ENCODE measurements around the gene ELAVL4.

DNA sequence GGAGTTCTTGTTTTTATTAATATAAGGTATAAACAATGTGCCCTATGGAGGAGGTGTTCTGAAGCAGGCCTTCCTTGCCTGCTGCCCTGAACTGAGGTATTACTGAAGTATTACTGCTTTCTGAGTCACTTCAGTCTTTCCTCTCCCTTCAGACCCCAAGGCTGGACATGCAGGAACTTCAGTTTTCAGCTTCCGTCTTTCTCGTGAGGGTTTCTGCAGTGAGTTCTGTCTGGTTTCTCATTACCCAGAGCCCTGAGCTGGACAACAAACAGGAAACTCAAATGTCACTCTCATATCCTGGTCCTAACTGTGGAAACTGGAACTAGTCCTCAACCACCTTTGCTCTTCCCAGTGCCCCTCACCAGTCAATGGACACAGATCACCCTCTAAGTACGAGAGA lies 46.8 kb downstream of the ELAVL4 start:
- TF ChIP-seq, protein P1, sequence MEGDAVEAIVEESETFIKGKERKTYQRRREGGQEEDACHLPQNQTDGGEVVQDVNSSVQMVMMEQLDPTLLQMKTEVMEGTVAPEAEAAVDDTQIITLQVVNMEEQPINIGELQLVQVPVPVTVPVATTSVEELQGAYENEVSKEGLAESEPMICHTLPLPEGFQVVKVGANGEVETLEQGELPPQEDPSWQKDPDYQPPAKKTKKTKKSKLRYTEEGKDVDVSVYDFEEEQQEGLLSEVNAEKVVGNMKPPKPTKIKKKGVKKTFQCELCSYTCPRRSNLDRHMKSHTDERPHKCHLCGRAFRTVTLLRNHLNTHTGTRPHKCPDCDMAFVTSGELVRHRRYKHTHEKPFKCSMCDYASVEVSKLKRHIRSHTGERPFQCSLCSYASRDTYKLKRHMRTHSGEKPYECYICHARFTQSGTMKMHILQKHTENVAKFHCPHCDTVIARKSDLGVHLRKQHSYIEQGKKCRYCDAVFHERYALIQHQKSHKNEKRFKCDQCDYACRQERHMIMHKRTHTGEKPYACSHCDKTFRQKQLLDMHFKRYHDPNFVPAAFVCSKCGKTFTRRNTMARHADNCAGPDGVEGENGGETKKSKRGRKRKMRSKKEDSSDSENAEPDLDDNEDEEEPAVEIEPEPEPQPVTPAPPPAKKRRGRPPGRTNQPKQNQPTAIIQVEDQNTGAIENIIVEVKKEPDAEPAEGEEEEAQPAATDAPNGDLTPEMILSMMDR (IDR thresholded peaks at IDR 0.05) = no peak
- TF ChIP-seq POLR2AphosphoS5 (IDR thresholded peaks at IDR 0.05) = no peak
- no peak for TF ChIP-seq POLR2A (IDR thresholded peaks at IDR 0.05)
- TF ChIP-seq EP300 (IDR thresholded peaks at IDR 0.05) = no peak

All from upper lobe of left lung (tissue), 4 donors.